Mesendoderm (in vitro differentiated cells): Measurements from ENCODE around the gene RUNX2.

ENCODE experiments used
- DNase-seq: peaks from one replicate; pipeline ENCODE4 v3.0.0; 2013
- H2AK5ac ChIP-seq: 2 replicates; pipeline ENCODE4 v1.6.1; 2013; ENCODE audit warnings: low read length, inconsistent platforms
- H2BK120ac ChIP-seq: 2 replicates; pipeline ENCODE4 v1.6.1; 2013; ENCODE audit warnings: low read depth, mild to moderate bottlenecking, low read length, moderate library complexity, mixed read lengths
- H2BK15ac ChIP-seq: replicated peaks from 2 replicates; pipeline ENCODE4 v1.6.1; 2013; ENCODE audit warnings: low read depth, mild to moderate bottlenecking, moderate library complexity
- H2BK5ac ChIP-seq: 2 replicates; pipeline ENCODE4 v1.6.1; 2013; ENCODE audit warnings: low read length, inconsistent platforms
- H3K18ac ChIP-seq: 2 replicates; pipeline ENCODE4 v1.6.1; 2013; ENCODE audit warnings: mild to moderate bottlenecking, low read length, mixed read lengths
- H3K23ac ChIP-seq: one replicate; pipeline ENCODE4 v1.6.1; 2013; ENCODE audit warnings: low read length
- H3K27ac ChIP-seq: 2 replicates; pipeline ENCODE4 v1.5.1; 2013; ENCODE audit warnings: low read depth, mild to moderate bottlenecking, inconsistent platforms, low read length, moderate library complexity
- H3K27me3 ChIP-seq: 2 replicates; pipeline ENCODE4 v1.6.1; 2013; ENCODE audit warnings: low read length, control low read depth, mild to moderate bottlenecking, inconsistent platforms; ENCODE audit not compliant: insufficient read depth, poor library complexity
- H3K36me3 ChIP-seq: 2 replicates; pipeline ENCODE4 v1.6.1; 2013; ENCODE audit warnings: low read length, inconsistent platforms; ENCODE audit not compliant: control insufficient read depth, insufficient read depth
- H3K4ac ChIP-seq: one replicate; pipeline ENCODE4 v1.6.1; 2013; ENCODE audit warnings: low read depth, mild to moderate bottlenecking, low read length, moderate library complexity
- H3K4me1 ChIP-seq: 2 replicates; pipeline ENCODE4 v1.6.1; 2013; ENCODE audit warnings: low read depth, low read length, inconsistent platforms; ENCODE audit not compliant: control insufficient read depth
- H3K4me2 ChIP-seq: 2 replicates; pipeline ENCODE4 v1.6.1; 2013; ENCODE audit warnings: low read length
- H3K4me3 ChIP-seq: 2 replicates; pipeline ENCODE4 v1.5.1; 2013; ENCODE audit warnings: mild to moderate bottlenecking, low read length
- H3K56ac ChIP-seq: one replicate; pipeline ENCODE4 v1.6.1; 2013; ENCODE audit warnings: low read length
- H3K79me1 ChIP-seq: 2 replicates; pipeline ENCODE4 v1.6.1; 2013; ENCODE audit warnings: low read length, inconsistent platforms
- H3K79me2 ChIP-seq: 2 replicates; pipeline ENCODE4 v1.6.1; 2013; ENCODE audit warnings: mild to moderate bottlenecking, low read length; ENCODE audit not compliant: control insufficient read depth, insufficient read depth
- H3K9ac ChIP-seq: 2 replicates; pipeline ENCODE4 v1.6.1; 2013; ENCODE audit warnings: low read length, inconsistent platforms
- H4K5ac ChIP-seq: one replicate; pipeline ENCODE4 v1.6.1; 2013; ENCODE audit warnings: low read length
- H4K8ac ChIP-seq: one replicate; pipeline ENCODE4 v1.6.1; 2013; ENCODE audit warnings: low read depth, mild to moderate bottlenecking, control low read depth, low read length, moderate library complexity
- WGBS: extraction: QIAGEN DNeasy Blood & Tissue Kit; methylation state at CpG from one replicate; pipeline ENCODE4 v1.1.7; 2013; ENCODE audit warnings: low lambda C conversion rate, missing lambda C conversion rate; ENCODE audit not compliant: insufficient coverage; ENCODE audit errors: extremely low coverage; 5-methylcytosine and 5-hydroxymethylcytosine counted together

The RUNX2 gene

GRCh38 chr6:45488889-45489288 is 160.8 kb downstream of the RUNX2 start:
- no peaks in the 10 kb centered on the region for H3K27me3 ChIP-seq
- WGBS, result no CpG with 5 or more reads among the region's 2 CpGs
- H3K4me1 ChIP-seq, result no peaks in the 10 kb centered on the region
- no peak overlapping the region for H3K9ac ChIP-seq
- H3K79me2 ChIP-seq, result no peaks in the 10 kb centered on the region
- no peaks in the 10 kb centered on the region for H3K79me1 ChIP-seq
- DNase-seq, result no peak
- no peak overlapping the region for H2BK120ac ChIP-seq
- H2BK15ac ChIP-seq, result no peak overlapping the region
- H3K4ac ChIP-seq, result no peak overlapping the region
- H3K36me3 ChIP-seq, result no peaks in the 10 kb centered on the region
- no peak overlapping the region for H2BK5ac ChIP-seq
- no peak overlapping the region for H4K5ac ChIP-seq
- no peak overlapping the region for H3K4me2 ChIP-seq
- H3K27ac ChIP-seq, result no peak overlapping the region
- no peak overlapping the region for H3K4me3 ChIP-seq
- no peak overlapping the region for H3K23ac ChIP-seq
- H3K18ac ChIP-seq, result no peak overlapping the region
- no peak overlapping the region for H3K56ac ChIP-seq
- no peak overlapping the region for H4K8ac ChIP-seq
- no peak overlapping the region for H2AK5ac ChIP-seq

GRCh38 chr6:45491048-45491735 is 163.1 kb downstream of the RUNX2 start:
- Histone ChIP-seq H3K27me3 (no peaks in the 10 kb centered on the region), H2BK15ac (no peak overlapping the region), H3K23ac (no peak overlapping the region), H4K5ac (no peak overlapping the region), H2AK5ac (no peak overlapping the region), H3K56ac (no peak overlapping the region), H3K9ac (no peak overlapping the region), H3K4me1 (no peaks in the 10 kb centered on the region), H3K79me2 (no peaks in the 10 kb centered on the region), H3K27ac (no peak overlapping the region), H3K79me1 (no peaks in the 10 kb centered on the region), H2BK5ac (no peak overlapping the region), H2BK120ac (no peak overlapping the region), H3K18ac (no peak overlapping the region), H3K36me3 (no peaks in the 10 kb centered on the region), H3K4me3 (no peak overlapping the region), H4K8ac (no peak overlapping the region), H3K4ac (no peak overlapping the region), H3K4me2 (no peak overlapping the region)
- DNase-seq, result no peak
- no CpG with 5 or more reads among the region's 5 CpGs for WGBS

GRCh38 chr6:45491874-45492273 is 163.7 kb downstream of the RUNX2 start:
- Histone ChIP-seq H4K8ac (no peak overlapping the region), H3K27ac (no peak overlapping the region), H3K27me3 (no peaks in the 10 kb centered on the region), H2BK120ac (no peak overlapping the region), H2BK15ac (no peak overlapping the region), H3K9ac (no peak overlapping the region), H4K5ac (no peak overlapping the region), H2BK5ac (no peak overlapping the region), H3K4me3 (no peak overlapping the region), H3K4ac (no peak overlapping the region), H3K36me3 (no peaks in the 10 kb centered on the region), H3K18ac (no peak overlapping the region), H3K4me2 (no peak overlapping the region), H3K79me2 (no peaks in the 10 kb centered on the region), H3K23ac (no peak overlapping the region), H3K4me1 (no peaks in the 10 kb centered on the region), H2AK5ac (no peak overlapping the region), H3K79me1 (no peaks in the 10 kb centered on the region), H3K56ac (no peak overlapping the region)
- no CpG with 5 or more reads among the region's 6 CpGs for WGBS
- DNase-seq, result no peak

GRCh38 chr6:45493761-45494160 is 165.6 kb downstream of the RUNX2 start:
- Histone ChIP-seq H3K4me3 (no peak overlapping the region), H3K4me1 (no peaks in the 10 kb centered on the region), H2BK120ac (no peak overlapping the region), H3K79me1 (no peaks in the 10 kb centered on the region), H3K27me3 (no peaks in the 10 kb centered on the region), H3K4ac (no peak overlapping the region), H3K23ac (no peak overlapping the region), H3K9ac (no peak overlapping the region), H3K4me2 (no peak overlapping the region), H2AK5ac (no peak overlapping the region), H2BK15ac (no peak overlapping the region), H3K79me2 (no peaks in the 10 kb centered on the region), H4K8ac (no peak overlapping the region), H2BK5ac (no peak overlapping the region), H3K27ac (no peak overlapping the region), H3K36me3 (no peaks in the 10 kb centered on the region), H4K5ac (no peak overlapping the region), H3K56ac (no peak overlapping the region), H3K18ac (no peak overlapping the region)
- WGBS, result no CpG with 5 or more reads among the region's 2 CpGs
- DNase-seq, result no peak

- Histone ChIP-seq H3K18ac (no peak overlapping the region), H2BK15ac (no peak overlapping the region), H2AK5ac (no peak overlapping the region), H3K4me1 (no peaks in the 10 kb centered on the region), H3K27me3 (no peaks in the 10 kb centered on the region), H3K79me1 (no peaks in the 10 kb centered on the region), H2BK5ac (no peak overlapping the region), H3K4ac (no peak overlapping the region), H3K9ac (no peak overlapping the region), H4K5ac (no peak overlapping the region), H3K27ac (no peak overlapping the region), H3K23ac (no peak overlapping the region), H2BK120ac (no peak overlapping the region), H3K79me2 (no peaks in the 10 kb centered on the region), H3K56ac (no peak overlapping the region), H4K8ac (no peak overlapping the region), H3K4me2 (no peak overlapping the region), H3K4me3 (no peak overlapping the region), H3K36me3 (no peaks in the 10 kb centered on the region)
- WGBS, result no CpG with 5 or more reads among the region's 3 CpGs
- no peak for DNase-seq
Measured at GRCh38 chr6:45494416-45495135, 166.4 kb downstream of the RUNX2 start.
